NCI-H2196 (cell line): ENCODE data around the gene HEMGN.
"Not testable (repeated sequence)": the region's sequence is repeated elsewhere in the genome, so short reads cannot be mapped to it uniquely, and the experiment has no call there.

ENCODE experiments used
- DNase-seq: peaks from one replicate; lab custom pipeline; 2025; ENCODE audit not compliant: unreplicated experiment; lab: John Stamatoyannopoulos, UW

Gene HEMGN

GRCh38 chr9:97966493-97966892 is 28.5 kb upstream of the HEMGN start:
- DNase-seq: no peak

GRCh38 chr9:97964901-97965300 is 26.9 kb upstream of the HEMGN start:
- no peak for DNase-seq

GRCh38 chr9:97963232-97963631 is 25.3 kb upstream of the HEMGN start:
- DNase-seq: no peak

GRCh38 chr9:97962575-97962974 is 24.6 kb upstream of the HEMGN start:
- DNase-seq: no peak

GRCh38 chr9:97962136-97962535 is 24.2 kb upstream of the HEMGN start:
- no peak for DNase-seq

- no peak for DNase-seq
Measured at GRCh38 chr9:97961361-97961760, 23.4 kb upstream of the HEMGN start.

GRCh38 chr9:97960678-97961328 is 22.8 kb upstream of the HEMGN start:
- DNase-seq: not testable (repeated sequence)

- no peak for DNase-seq
Measured at GRCh38 chr9:97959585-97959984, 21.6 kb upstream of the HEMGN start.

- no peak for DNase-seq
Measured at GRCh38 chr9:97958812-97959511, 21.0 kb upstream of the HEMGN start.

- DNase-seq: no peak
Measured at GRCh38 chr9:97956331-97956730, 18.4 kb upstream of the HEMGN start.

GRCh38 chr9:97954550-97954989 is 16.6 kb upstream of the HEMGN start:
- peak; percentile 36 for DNase-seq

GRCh38 chr9:97950873-97951272 is 12.9 kb upstream of the HEMGN start:
- not testable (repeated sequence) for DNase-seq

- DNase-seq: not testable (repeated sequence)
Measured at GRCh38 chr9:97947094-97947493, 9.1 kb upstream of the HEMGN start.

GRCh38 chr9:97945470-97945869 is 7.5 kb upstream of the HEMGN start:
- not testable (repeated sequence) for DNase-seq

- DNase-seq: no peak
Measured at GRCh38 chr9:97944612-97945011, 6.6 kb upstream of the HEMGN start.

GRCh38 chr9:97943308-97943855 is 5.4 kb upstream of the HEMGN start:
- no peak for DNase-seq

- no peak for DNase-seq
Measured at GRCh38 chr9:97941323-97941722, 3.4 kb upstream of the HEMGN start.

- no peak for DNase-seq
Measured at GRCh38 chr9:97940741-97941140, 2.8 kb upstream of the HEMGN start.

GRCh38 chr9:97940233-97940632 is 2.3 kb upstream of the HEMGN start:
- DNase-seq: no peak

- no peak for DNase-seq
Measured at GRCh38 chr9:97936998-97937397, 974 bp downstream of the HEMGN start.

GRCh38 chr9:97935276-97935675 is 2.7 kb downstream of the HEMGN start:
- no peak for DNase-seq

- no peak for DNase-seq
Measured at GRCh38 chr9:97934321-97935115, 3.5 kb downstream of the HEMGN start.
